GM12878 (cell line): Measurements from ENCODE around the gene DYNLT4. TPM values are rescaled to one million over a fixed set of nuclear protein-coding genes. Genes with fewer than 3 reads are reported as not detected.

Source experiments
- ATAC-seq: fragments of 200-7000 bp; cut with Tn5 transposase; 3 replicates; pipeline ENCODE4 v1.9.1; 2020; ENCODE audit warnings: mild to moderate bottlenecking, moderate library complexity
- BruUV-seq: library from RNA; stranded (reverse); fragments of 400-500 nt; replicated peaks from 2 replicates; lab custom pipeline; 2021; lab: Mats Ljungman, UMichigan
- CTCF ChIA-PET: fragments of 300-600 bp; sonication (Branson Sonifier 250); formaldehyde crosslinking; extraction: SDS; loops from one replicate; lab custom pipeline; 2021; ENCODE audit warnings: inconsistent platforms; lab: Yijun Ruan, JAX
- POLR2A ChIA-PET: fragments of 350-600 bp; formaldehyde crosslinking; extraction: SDS; loops from one replicate; lab custom pipeline; 2021; ENCODE audit warnings: inconsistent platforms; lab: Charles Lee
- RAD21 ChIA-PET: fragments of 300-600 bp; sonication (Branson Sonifier 250); formaldehyde crosslinking; loops from one replicate; lab custom pipeline; 2023; ENCODE audit warnings: antibody characterized with exemption; ENCODE audit not compliant: unreplicated experiment; lab: Charles Lee
- SMC1A ChIA-PET: fragments of 300-600 bp; sonication (Branson Sonifier 250); formaldehyde crosslinking; loops from one replicate; lab custom pipeline; 2023; ENCODE audit not compliant: unreplicated experiment, uncharacterized antibody; lab: Charles Lee
- DNase-seq: peaks from one replicate; pipeline ENCODE4 v3.0.0-alpha.2; 2011; ENCODE audit warnings: low read depth, low spot score
- FAIRE-seq: peaks from 3 replicates; lab custom pipeline; 2011; peaks lifted over from hg19 to GRCh38; lab: Jason Lieb, UNC
- H2AFZ ChIP-seq: 2 replicates; pipeline ENCODE4 v1.6.0; 2011; ENCODE audit warnings: low read depth, low read length, control low read depth; ENCODE audit not compliant: control insufficient read depth
- H3K27ac ChIP-seq: 2 replicates; pipeline ENCODE4 v1.5.1; 2011; ENCODE audit warnings: control low read depth; ENCODE audit not compliant: control insufficient read depth, insufficient read depth
- H3K27me3 ChIP-seq, 2 experiments: replicated peaks in 1 of 2; 2 replicates each; pipeline versions ENCODE4 v1.6.0 to v1.6.1; 2011; ENCODE audit warnings: low read length in 1 of 2; ENCODE audit not compliant: control insufficient read depth in 2 of 2, insufficient read depth in 2 of 2
- H3K36me3 ChIP-seq, 2 experiments: 2 replicates each; pipeline ENCODE4 v1.5.1; 2011; ENCODE audit warnings: low read length in 1 of 2; ENCODE audit not compliant: control insufficient read depth in 2 of 2, insufficient read depth in 2 of 2
- H3K4me1 ChIP-seq: 2 replicates; pipeline ENCODE4 v1.6.1; 2011; ENCODE audit warnings: mild to moderate bottlenecking, low read length, moderate library complexity, mixed read lengths; ENCODE audit not compliant: control insufficient read depth, insufficient read depth
- H3K4me2 ChIP-seq: 2 replicates; pipeline ENCODE4 v1.6.0; 2011; ENCODE audit warnings: control low read depth; ENCODE audit not compliant: control insufficient read depth, insufficient read depth
- H3K4me3 ChIP-seq: fragments of 200-600 bp; sonication (generic); 2 replicates; pipeline ENCODE4 v1.5.1; 2016
- H3K79me2 ChIP-seq: 2 replicates; pipeline ENCODE4 v1.6.0; 2011; ENCODE audit warnings: low read length; ENCODE audit not compliant: control insufficient read depth, insufficient read depth
- H3K9ac ChIP-seq: 2 replicates; pipeline ENCODE4 v1.8.0; 2011; ENCODE audit warnings: low read length, control low read depth, mixed read lengths; ENCODE audit not compliant: control insufficient read depth, insufficient read depth
- H3K9me3 ChIP-seq: replicated peaks from 3 replicates; pipeline ENCODE4 v1.5.1; 2011; ENCODE audit warnings: mild to moderate bottlenecking, low read length; ENCODE audit not compliant: control insufficient read depth, insufficient read depth
- H4K20me1 ChIP-seq: 2 replicates; pipeline ENCODE4 v1.6.0; 2011; ENCODE audit not compliant: control insufficient read depth, insufficient read depth
- BHLHE40 ChIP-seq, 2 experiments: fragments of 450-650 bp in 1 of 2; IDR thresholded peaks; 2 replicates each; pipeline ENCODE4 v1.6.1; 2011 to 2017; ENCODE audit warnings: low read depth in 2 of 2, borderline replicate concordance in 1 of 2, improper control_type of control experiment in 1 of 2, low read length in 1 of 2, mild to moderate bottlenecking in 1 of 2
- BRCA1 ChIP-seq: IDR thresholded peaks from 2 replicates; pipeline ENCODE4 v1.6.1; 2011; ENCODE audit warnings: low read depth, low read length, improper control_type of control experiment
- CHD1 ChIP-seq: IDR thresholded peaks from 2 replicates; pipeline ENCODE4 v1.6.1; 2012; ENCODE audit warnings: low read depth, low read length, improper control_type of control experiment
- CHD4 ChIP-seq: fragments of 200-600 bp; sonication (generic); IDR thresholded peaks from 2 replicates; pipeline ENCODE4 v1.6.1; 2016; ENCODE audit warnings: mild to moderate bottlenecking
- CREM ChIP-seq: IDR thresholded peaks from 2 replicates; pipeline ENCODE4 v1.6.1; 2014; ENCODE audit warnings: antibody characterized with exemption, low read depth
- E2F8 ChIP-seq: fragments of 450-650 bp; IDR thresholded peaks from 2 replicates; pipeline ENCODE4 v1.6.1; 2018; ENCODE audit warnings: mild to moderate bottlenecking, low read depth, moderate library complexity; ENCODE audit not compliant: partially characterized antibody
- EED ChIP-seq: sonication (generic); IDR thresholded peaks from 2 replicates; pipeline ENCODE4 v1.6.1; 2016; ENCODE audit warnings: antibody characterized with exemption, low read depth
- ESRRA ChIP-seq: IDR thresholded peaks from 2 replicates; pipeline ENCODE4 v1.6.1; 2012; ENCODE audit warnings: mild to moderate bottlenecking, low read length, improper control_type of control experiment
- HDAC6 ChIP-seq: fragments of 200-600 bp; sonication (generic); IDR thresholded peaks from one replicate; pipeline ENCODE4 v1.8.0; 2017; ENCODE audit warnings: antibody characterized with exemption; ENCODE audit not compliant: unreplicated experiment
- IKZF1 ChIP-seq: fragments of 450-650 bp; conservative IDR thresholded peaks from 2 replicates; pipeline ENCODE4 v1.6.1; 2017; ENCODE audit warnings: antibody characterized with exemption, mild to moderate bottlenecking
- KDM1A ChIP-seq: fragments of 200-600 bp; sonication (generic); IDR thresholded peaks from 2 replicates; pipeline ENCODE4 v1.6.1; 2016; ENCODE audit warnings: borderline replicate concordance
- RBBP5 ChIP-seq: fragments of 200-600 bp; sonication (generic); conservative IDR thresholded peaks from 2 replicates; pipeline ENCODE4 v1.6.1; 2016
- SKIL ChIP-seq: fragments of 450-650 bp; IDR thresholded peaks from 2 replicates; pipeline ENCODE4 v1.6.1; 2017; ENCODE audit warnings: mild to moderate bottlenecking, low read depth, inconsistent platforms; ENCODE audit not compliant: poor library complexity, severe bottlenecking
- SMAD5 ChIP-seq: IDR thresholded peaks from 2 replicates; pipeline ENCODE4 v1.6.1; 2016; ENCODE audit warnings: antibody characterized with exemption, low read depth
- SPI1 ChIP-seq: IDR thresholded peaks from 2 replicates; pipeline ENCODE4 v1.6.1; 2011; ENCODE audit warnings: low read depth, mild to moderate bottlenecking, low read length, moderate library complexity, borderline replicate concordance; ENCODE audit not compliant: insufficient read depth
- ZNF217 ChIP-seq: fragments of 450-650 bp; IDR thresholded peaks from 2 replicates; pipeline ENCODE4 v1.6.1; 2017; ENCODE audit warnings: antibody characterized with exemption, mild to moderate bottlenecking
- ZNF687 ChIP-seq: fragments of 450-650 bp; IDR thresholded peaks from 2 replicates; pipeline ENCODE4 v1.6.1; 2017; ENCODE audit warnings: mild to moderate bottlenecking, moderate library complexity
- WGBS: methylation state at CpG from one replicate; pipeline ENCODE4 v1.1.6; 2016; ENCODE audit warnings: low lambda C conversion rate; ENCODE audit not compliant: insufficient replicate concordance, insufficient coverage; ENCODE audit errors: missing lambda C conversion rate; 5-methylcytosine and 5-hydroxymethylcytosine counted together
- in situ Hi-C: fragments of 300-500 bp; cut with MboI; formaldehyde crosslinking; loops from 9 replicates; pipeline ENCODE4 v1.14.3; 2018; ENCODE audit warnings: mixed read lengths
- intact Hi-C: fragments of 100-400 bp; cut with micrococcal nuclease; formaldehyde crosslinking; loops from one replicate; pipeline ENCODE4 v1.14.2; 2022; ENCODE audit not compliant: unreplicated experiment
- polyA plus RNA-seq, 11 experiments: library from polyadenylated mRNA; depleted of rRNA in 4 of 11; unstranded in 6 of 11; stranded (reverse) in 5 of 11; fragments of >200 nt; fragmentation: Nextera tagmentation in 4 of 11; fragmentation: Illumina TruSeq in 1 of 11; extraction: Ambion mirVana in 4 of 11; extraction: Trizol in 1 of 11; gene quantifications; 1 replicate in 1 of 11; 2 replicates in 10 of 11; pipeline versions ENCODE4 v1.2.1 to v1.2.3, GENCODE V29; 2011 to 2016; ENCODE audit warnings: inconsistent platforms in 2 of 11, missing spikeins in 2 of 11, low read depth in 1 of 11
- total RNA-seq, 4 experiments: library from RNA; depleted of rRNA in 3 of 4; stranded (reverse); fragments of >200 nt in 3 of 4; fragmentation: Illumina TruSeq in 1 of 4; extraction: Trizol in 1 of 4; gene quantifications; 2 replicates each; pipeline versions ENCODE4 v1.2.1 to v1.2.3, GENCODE V29; 2013 to 2021

DYNLT4 gene
- total and polyA plus RNA-seq, 10 of the 15 experiments (the other 5 are each of a cell fraction or from before 2014, with no cell fraction given) = 0.23 to 0.28 TPM; not detected in 8

GRCh38 chr1:44853201-44853600, 46.0 kb upstream of the DYNLT4 start:
- ChIA-PET RAD21 (no interaction called here), SMC1A (interaction anchor here (0.9 to 1.5 kb wide), 3 partner anchors 27 to 640 kb away, joined by 3 to 5 read pairs (median 3); no protein-coding TSS in a partner anchor), CTCF (interaction anchor here (0.6 to 1.2 kb wide), 2 partner anchors 12 to 38 kb away, joined by 3 to 4 read pairs; no protein-coding TSS in a partner anchor), POLR2A (no interaction called here)
- DNase-seq = no peak
- WGBS = 97% methylated on average over 6 of the region's 6 CpGs
- H3K9ac ChIP-seq = no peak overlapping the region
- no TSS peak for BruUV-seq
- no peak for ATAC-seq
- peaks cover 3% of the 10 kb centered on the region; the same call in 1 of the 2 replicates for H3K4me1 ChIP-seq
- no peak overlapping the region for H3K4me3 ChIP-seq
- intact Hi-C loops = no loop called here
- peaks cover 0 to 5% of the 10 kb centered on the region in 2 experiments; a peak in 2 of 4 replicates for H3K36me3 ChIP-seq
- no peaks in the 10 kb centered on the region for H3K27me3 ChIP-seq
- H3K27ac ChIP-seq = no peak overlapping the region
- no peaks in the 10 kb centered on the region for H3K79me2 ChIP-seq
- TF ChIP-seq IKZF1 = no peak
- no peak for TF ChIP-seq ESRRA
- no peak for TF ChIP-seq CHD4
- TF ChIP-seq SKIL = no peak
- TF ChIP-seq CREM = no peak
- TF ChIP-seq CHD1 = no peak
- no peak for TF ChIP-seq ZNF217
- no peak for TF ChIP-seq HDAC6
- TF ChIP-seq BRCA1 = no peak
- no peak for TF ChIP-seq SPI1
- no peak for TF ChIP-seq EED
- TF ChIP-seq BHLHE40 (IDR thresholded peaks at IDR 0.05; ENCODE audit: borderline replicate concordance in 1 of 2, low read depth in 2 of 2, low read length in 1 of 2) = no peak
- TF ChIP-seq E2F8 = no peak
- TF ChIP-seq SMAD5 = no peak
- no peak for TF ChIP-seq KDM1A
- no peak for TF ChIP-seq ZNF687
- no peak for TF ChIP-seq RBBP5
- H3K9me3 ChIP-seq = no peaks in the 10 kb centered on the region
- in situ Hi-C loops = no loop called here
- no peak for FAIRE-seq
- H3K4me2 ChIP-seq = no peak overlapping the region
- no peaks in the 10 kb centered on the region for H4K20me1 ChIP-seq
- no peak overlapping the region for H2AFZ ChIP-seq
